Fibroblast of pulmonary artery (primary cell): Measurements from ENCODE around the gene FAM124B.
"Not testable (repeated sequence)": the region's sequence is repeated elsewhere in the genome, so short reads cannot be mapped to it uniquely, and the experiment has no call there.

Experiments used
- DNase-seq: peaks from one replicate; pipeline ENCODE4 v3.0.0-alpha.2; 2010; ENCODE audit warnings: low read depth
- H3K4me3 ChIP-seq: replicated peaks from 2 replicates; pipeline ENCODE4 v1.5.1; 2011; ENCODE audit warnings: low read depth, mild to moderate bottlenecking, control low read depth, low read length, moderate library complexity
- CTCF ChIP-seq: IDR thresholded peaks from 2 replicates; pipeline ENCODE4 v1.5.1; 2011; ENCODE audit warnings: mild to moderate bottlenecking, control low read depth, low read length, inconsistent platforms; ENCODE audit errors: missing control alignments

FAM124B gene

GRCh38 chr2:224405412-224405811, 3.5 kb upstream of the FAM124B start:
- no peak for TF ChIP-seq CTCF
- H3K4me3 ChIP-seq, result no peak overlapping the region
- no peak for DNase-seq

GRCh38 chr2:224404796-224405195, 2.9 kb upstream of the FAM124B start:
- no peak for DNase-seq
- H3K4me3 ChIP-seq, result no peak overlapping the region
- no peak for TF ChIP-seq CTCF

- H3K4me3 ChIP-seq, result no peak overlapping the region
- TF ChIP-seq CTCF, result no peak
- no peak for DNase-seq
Observed at GRCh38 chr2:224403657-224404056, 1.8 kb upstream of the FAM124B start.

- no peak for TF ChIP-seq CTCF
- no peak overlapping the region for H3K4me3 ChIP-seq
- no peak for DNase-seq
Observed at GRCh38 chr2:224400886-224401632, 848 bp downstream of the FAM124B start.

GRCh38 chr2:224400174-224400810, 1.6 kb downstream of the FAM124B start:
- no peak for DNase-seq
- no peak for TF ChIP-seq CTCF
- no peak overlapping the region for H3K4me3 ChIP-seq

GRCh38 chr2:224398289-224398688, 3.6 kb downstream of the FAM124B start:
- no peak overlapping the region for H3K4me3 ChIP-seq
- TF ChIP-seq CTCF, result no peak
- no peak for DNase-seq

- not testable (repeated sequence) for DNase-seq, H3K4me3 ChIP-seq
Observed at GRCh38 chr2:224397100-224397499, 4.8 kb downstream of the FAM124B start.
